ENCODE results near the gene AUH.

Gene AUH

DNA sequence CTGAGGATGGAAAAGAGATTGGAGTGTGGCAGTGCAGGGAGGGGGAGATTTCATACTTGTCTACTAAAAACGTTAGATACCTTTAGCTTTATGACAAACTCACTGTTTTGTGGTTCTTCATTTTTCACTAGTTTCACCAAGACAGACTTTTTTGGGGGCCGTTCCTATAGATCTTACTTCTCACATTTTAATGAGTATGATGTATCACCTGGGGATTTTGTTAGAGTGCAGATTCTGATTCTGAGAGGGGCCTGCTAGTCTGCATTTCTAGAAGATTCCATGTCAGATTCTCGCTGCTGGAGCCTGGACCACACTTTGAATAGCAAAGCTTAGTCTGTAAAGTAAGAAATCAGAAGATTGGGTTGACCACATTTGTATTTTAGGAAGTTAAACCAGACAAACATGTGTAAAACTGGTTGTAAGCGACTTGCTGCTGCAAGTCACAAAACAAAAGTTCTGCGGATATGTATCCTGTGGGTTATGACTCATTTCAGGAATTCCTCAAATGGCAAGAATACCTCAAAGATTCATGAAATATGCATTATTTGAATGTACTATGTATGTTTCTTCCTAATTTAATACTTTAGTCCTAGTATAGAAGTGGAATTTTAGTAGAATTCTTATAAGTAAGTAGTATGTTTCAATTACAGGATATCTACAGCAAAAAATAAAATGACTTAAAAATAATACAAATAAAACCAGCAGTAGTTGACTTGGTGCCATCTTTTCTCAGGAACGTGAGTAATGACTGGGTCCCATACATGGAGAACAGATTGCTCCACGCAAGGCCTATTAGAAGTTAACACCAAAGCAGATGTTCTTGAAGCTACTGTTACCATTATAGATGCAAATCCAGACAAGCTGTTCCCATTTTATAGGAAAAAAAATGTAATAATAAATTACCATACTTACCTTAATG, 34.1 kb upstream of the AUH start:
- H2AFZ ChIP-seq (ENCODE audit: low read depth) = peak overlapping the region; percentile 15; the same call in 1 of the 2 replicates
- H3K27ac ChIP-seq = peak overlapping the region; percentile 83
- H3K79me2 ChIP-seq (ENCODE audit: insufficient read depth, low read depth) = no peaks in the 10 kb centered on the region
- H4K20me1 ChIP-seq (ENCODE audit: insufficient read depth) = no peaks in the 10 kb centered on the region
- no peaks in the 10 kb centered on the region for H3K27me3 ChIP-seq (ENCODE audit: insufficient read depth, low read depth)
- no peak overlapping the region for H3K4me3 ChIP-seq (IDR thresholded peaks at IDR 0.05; ENCODE audit: insufficient read depth, low read depth, low read length)
- no peaks in the 10 kb centered on the region for H3K36me3 ChIP-seq (ENCODE audit: insufficient read depth)
- peak overlapping the region; percentile 30; the same call in 1 of the 2 replicates for H3K9ac ChIP-seq
- TF ChIP-seq, protein P1, sequence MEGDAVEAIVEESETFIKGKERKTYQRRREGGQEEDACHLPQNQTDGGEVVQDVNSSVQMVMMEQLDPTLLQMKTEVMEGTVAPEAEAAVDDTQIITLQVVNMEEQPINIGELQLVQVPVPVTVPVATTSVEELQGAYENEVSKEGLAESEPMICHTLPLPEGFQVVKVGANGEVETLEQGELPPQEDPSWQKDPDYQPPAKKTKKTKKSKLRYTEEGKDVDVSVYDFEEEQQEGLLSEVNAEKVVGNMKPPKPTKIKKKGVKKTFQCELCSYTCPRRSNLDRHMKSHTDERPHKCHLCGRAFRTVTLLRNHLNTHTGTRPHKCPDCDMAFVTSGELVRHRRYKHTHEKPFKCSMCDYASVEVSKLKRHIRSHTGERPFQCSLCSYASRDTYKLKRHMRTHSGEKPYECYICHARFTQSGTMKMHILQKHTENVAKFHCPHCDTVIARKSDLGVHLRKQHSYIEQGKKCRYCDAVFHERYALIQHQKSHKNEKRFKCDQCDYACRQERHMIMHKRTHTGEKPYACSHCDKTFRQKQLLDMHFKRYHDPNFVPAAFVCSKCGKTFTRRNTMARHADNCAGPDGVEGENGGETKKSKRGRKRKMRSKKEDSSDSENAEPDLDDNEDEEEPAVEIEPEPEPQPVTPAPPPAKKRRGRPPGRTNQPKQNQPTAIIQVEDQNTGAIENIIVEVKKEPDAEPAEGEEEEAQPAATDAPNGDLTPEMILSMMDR (conservative IDR thresholded peaks at IDR 0.05; ENCODE audit: low read depth, low read length) = no peak
- peak overlapping the region; percentile 86 for H3K4me2 ChIP-seq
- H3K4me1 ChIP-seq (ENCODE audit: low read depth, poor library complexity, severe bottlenecking) = peaks cover 53% of the 10 kb centered on the region

DNA sequence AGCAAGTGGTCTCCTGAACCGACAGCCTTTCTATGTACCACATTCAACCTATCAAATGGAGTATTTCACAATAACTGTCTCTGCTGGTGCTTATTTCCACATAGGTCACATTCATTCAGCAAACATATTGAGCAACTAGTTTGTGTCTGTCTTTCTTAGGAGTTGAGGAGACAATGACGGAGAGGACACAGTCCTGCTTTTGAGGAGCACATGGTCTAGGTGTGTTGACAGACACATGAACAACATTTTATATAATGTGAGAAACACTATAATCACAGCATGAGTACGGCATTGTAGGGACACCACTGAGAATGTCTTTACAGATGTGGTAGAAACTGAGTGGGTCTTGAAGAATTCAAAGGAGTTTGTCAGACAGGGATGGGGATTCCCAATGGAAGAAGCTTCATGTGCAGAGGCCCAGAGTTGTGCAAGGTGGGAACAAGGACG, 33.4 kb upstream of the AUH start:
- H3K4me2 ChIP-seq = peak overlapping the region; percentile 86
- H3K79me2 ChIP-seq (ENCODE audit: insufficient read depth, low read depth) = no peaks in the 10 kb centered on the region
- peaks cover 53% of the 10 kb centered on the region for H3K4me1 ChIP-seq (ENCODE audit: low read depth, poor library complexity, severe bottlenecking)
- peak overlapping the region; percentile 83 for H3K27ac ChIP-seq
- H4K20me1 ChIP-seq (ENCODE audit: insufficient read depth) = no peaks in the 10 kb centered on the region
- H2AFZ ChIP-seq (ENCODE audit: low read depth) = peak overlapping the region; percentile 15; the same call in 1 of the 2 replicates
- TF ChIP-seq, protein P1 (conservative IDR thresholded peaks at IDR 0.05; ENCODE audit: low read depth, low read length) = no peak
- no peaks in the 10 kb centered on the region for H3K36me3 ChIP-seq (ENCODE audit: insufficient read depth)
- no peaks in the 10 kb centered on the region for H3K27me3 ChIP-seq (ENCODE audit: insufficient read depth, low read depth)
- peak overlapping the region; percentile 30; the same call in 1 of the 2 replicates for H3K9ac ChIP-seq
- no peak overlapping the region for H3K4me3 ChIP-seq (IDR thresholded peaks at IDR 0.05; ENCODE audit: insufficient read depth, low read depth, low read length)

DNA sequence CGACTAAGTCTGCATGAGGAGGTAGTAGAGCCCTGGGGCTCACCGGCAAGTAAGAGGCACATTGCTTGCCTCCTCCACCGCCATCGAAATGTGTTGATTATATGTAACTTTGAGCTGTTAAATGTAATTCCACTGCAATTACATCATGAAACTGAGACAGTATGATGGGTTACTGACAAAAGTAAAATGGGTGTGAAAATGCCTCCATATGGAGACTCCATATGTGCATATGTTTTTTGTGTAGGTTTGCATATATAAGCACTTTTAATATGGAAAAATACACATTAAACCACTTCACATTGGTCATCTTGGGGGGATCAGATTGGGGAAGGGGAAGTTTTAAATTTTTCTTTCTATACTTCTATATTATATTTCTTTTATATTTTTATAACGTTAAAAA, 32.1 kb upstream of the AUH start:
- no peak overlapping the region for H3K4me3 ChIP-seq (IDR thresholded peaks at IDR 0.05; ENCODE audit: insufficient read depth, low read depth, low read length)
- TF ChIP-seq, protein P1 (conservative IDR thresholded peaks at IDR 0.05; ENCODE audit: low read depth, low read length) = no peak
- no peaks in the 10 kb centered on the region for H3K79me2 ChIP-seq (ENCODE audit: insufficient read depth, low read depth)
- no peak overlapping the region for H3K27ac ChIP-seq
- no peak overlapping the region for H2AFZ ChIP-seq (ENCODE audit: low read depth)
- H3K27me3 ChIP-seq (ENCODE audit: insufficient read depth, low read depth) = no peaks in the 10 kb centered on the region
- H3K9ac ChIP-seq = no peak overlapping the region
- H3K36me3 ChIP-seq (ENCODE audit: insufficient read depth) = no peaks in the 10 kb centered on the region
- H3K4me2 ChIP-seq = no peak overlapping the region
- no peaks in the 10 kb centered on the region for H4K20me1 ChIP-seq (ENCODE audit: insufficient read depth)
- H3K4me1 ChIP-seq (ENCODE audit: low read depth, poor library complexity, severe bottlenecking) = peaks cover 53% of the 10 kb centered on the region

GRCh38 chr9:91392435-91392834, 30.7 kb upstream of the AUH start:
- H3K36me3 ChIP-seq (ENCODE audit: insufficient read depth) = no peaks in the 10 kb centered on the region
- H3K79me2 ChIP-seq (ENCODE audit: insufficient read depth, low read depth) = no peaks in the 10 kb centered on the region
- no peak overlapping the region for H3K4me2 ChIP-seq
- no peak overlapping the region for H3K9ac ChIP-seq
- no peak overlapping the region for H3K4me3 ChIP-seq (IDR thresholded peaks at IDR 0.05; ENCODE audit: insufficient read depth, low read depth, low read length)
- no peaks in the 10 kb centered on the region for H3K27me3 ChIP-seq (ENCODE audit: insufficient read depth, low read depth)
- TF ChIP-seq, protein P1 (conservative IDR thresholded peaks at IDR 0.05; ENCODE audit: low read depth, low read length) = no peak
- H2AFZ ChIP-seq (ENCODE audit: low read depth) = no peak overlapping the region
- H4K20me1 ChIP-seq (ENCODE audit: insufficient read depth) = no peaks in the 10 kb centered on the region
- H3K4me1 ChIP-seq (ENCODE audit: low read depth, poor library complexity, severe bottlenecking) = peaks cover 45% of the 10 kb centered on the region
- no peak overlapping the region for H3K27ac ChIP-seq
